Effector CD4-positive, alpha-beta T cell (primary cell): ENCODE measurements around the gene TGFBR1.

Experiments
- DNase-seq: peaks from one replicate; pipeline ENCODE4 v3.0.0-alpha.2; 2020

TGFBR1 gene

GRCh38 chr9:99138424-99139284, 33.7 kb downstream of the TGFBR1 start:
- DNase-seq = no peak

GRCh38 chr9:99139868-99140267, 35.0 kb downstream of the TGFBR1 start:
- DNase-seq = no peak

GRCh38 chr9:99140685-99141314, 35.9 kb downstream of the TGFBR1 start:
- peak; percentile 39 for DNase-seq

GRCh38 chr9:99141849-99142248, 36.9 kb downstream of the TGFBR1 start:
- no peak for DNase-seq

GRCh38 chr9:99142275-99142674, 37.4 kb downstream of the TGFBR1 start:
- DNase-seq = no peak

DNA sequence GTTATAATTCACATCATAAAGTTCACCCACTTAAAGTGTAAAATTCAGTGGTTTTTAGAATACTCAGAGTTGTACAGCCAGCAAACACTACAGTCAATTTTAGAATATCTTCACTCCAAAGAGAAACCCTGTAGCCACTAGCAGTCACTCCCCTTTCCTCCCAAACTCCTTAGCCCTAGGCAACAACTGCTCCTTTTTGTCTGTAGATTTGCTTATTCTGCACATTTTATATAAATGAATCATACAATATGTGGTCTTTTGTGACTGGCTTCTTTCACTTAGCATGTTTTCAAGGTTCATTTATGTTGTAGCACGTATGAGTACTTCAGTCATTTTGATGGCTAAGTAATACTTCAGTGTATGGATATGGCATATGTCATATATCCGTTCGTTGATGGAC, 38.7 kb downstream of the TGFBR1 start:
- DNase-seq = no peak

GRCh38 chr9:99144966-99145365, 40.1 kb downstream of the TGFBR1 start:
- DNase-seq = no peak

DNA sequence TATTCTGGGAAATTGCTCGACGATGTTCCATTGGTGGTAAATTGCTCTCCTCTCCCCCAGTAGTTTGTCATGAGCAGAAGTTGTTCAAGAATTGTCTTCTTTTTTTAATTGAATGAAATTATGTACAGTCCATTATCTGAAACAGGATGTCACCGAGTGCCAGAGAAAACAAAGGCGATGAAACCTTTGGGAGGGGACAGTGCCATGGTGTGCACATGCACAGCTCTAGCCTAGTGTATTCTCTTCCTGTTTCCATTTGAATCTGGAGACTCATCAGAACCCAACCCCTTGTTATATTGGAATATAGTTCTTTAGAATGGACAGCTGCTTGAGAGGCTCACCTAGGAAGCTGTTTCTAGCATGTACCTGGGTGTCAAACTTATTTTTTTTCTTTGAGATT, 41.7 kb downstream of the TGFBR1 start:
- DNase-seq = no peak

GRCh38 chr9:99147177-99147576, 42.3 kb downstream of the TGFBR1 start:
- DNase-seq = no peak

DNA sequence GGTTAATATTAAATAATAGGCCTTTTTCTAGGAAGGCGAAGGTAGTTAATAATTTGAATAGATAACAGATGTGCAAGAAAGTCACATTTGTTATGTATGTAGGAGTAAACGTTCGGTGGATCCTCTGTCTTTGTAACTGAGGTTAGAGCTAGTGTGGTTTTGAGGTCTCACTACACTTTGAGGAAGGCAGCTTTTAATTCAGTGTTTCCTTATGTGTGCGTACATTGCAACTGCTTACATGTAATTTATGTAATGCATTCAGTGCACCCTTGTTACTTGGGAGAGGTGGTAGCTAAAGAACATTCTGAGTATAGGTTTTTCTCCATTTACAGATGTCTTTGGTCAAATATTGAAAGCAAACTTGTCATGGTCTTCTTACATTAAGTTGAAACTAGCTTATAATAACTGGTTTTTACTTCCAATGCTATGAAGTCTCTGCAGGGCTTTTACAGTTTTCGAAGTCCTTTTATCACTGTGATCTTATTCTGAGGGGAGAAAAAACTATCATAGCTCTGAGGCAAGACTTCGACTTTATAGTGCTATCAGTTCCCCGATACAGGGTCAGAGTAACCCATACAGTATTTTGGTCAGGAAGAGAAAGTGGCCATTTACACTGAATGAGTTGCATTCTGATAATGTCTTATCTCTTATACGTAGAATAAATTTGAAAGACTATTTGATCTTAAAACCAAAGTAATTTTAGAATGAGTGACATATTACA, 45.7 kb downstream of the TGFBR1 start:
- DNase-seq = no peak

DNA sequence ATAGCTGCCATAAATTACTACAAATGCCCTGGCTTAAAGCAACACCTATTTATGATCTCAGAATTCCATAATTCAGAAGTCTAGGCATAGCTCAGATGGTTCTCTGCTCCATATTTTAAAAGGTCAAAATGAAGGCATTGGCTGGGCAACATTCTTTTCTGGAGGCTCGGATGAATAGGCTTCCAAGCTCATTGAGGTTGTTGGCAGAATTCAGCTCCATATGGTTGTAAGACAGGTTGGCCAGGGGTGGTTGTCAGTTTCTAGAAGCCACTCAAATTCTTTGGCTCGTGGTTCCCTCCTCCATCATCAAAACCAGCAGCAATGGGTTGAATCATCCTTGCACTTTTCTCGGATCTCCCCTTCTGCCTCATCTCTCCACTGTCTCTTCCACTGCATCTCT, 49.4 kb downstream of the TGFBR1 start:
- DNase-seq = no peak

GRCh38 chr9:99155736-99156135, 50.8 kb downstream of the TGFBR1 start:
- DNase-seq = no peak

DNA sequence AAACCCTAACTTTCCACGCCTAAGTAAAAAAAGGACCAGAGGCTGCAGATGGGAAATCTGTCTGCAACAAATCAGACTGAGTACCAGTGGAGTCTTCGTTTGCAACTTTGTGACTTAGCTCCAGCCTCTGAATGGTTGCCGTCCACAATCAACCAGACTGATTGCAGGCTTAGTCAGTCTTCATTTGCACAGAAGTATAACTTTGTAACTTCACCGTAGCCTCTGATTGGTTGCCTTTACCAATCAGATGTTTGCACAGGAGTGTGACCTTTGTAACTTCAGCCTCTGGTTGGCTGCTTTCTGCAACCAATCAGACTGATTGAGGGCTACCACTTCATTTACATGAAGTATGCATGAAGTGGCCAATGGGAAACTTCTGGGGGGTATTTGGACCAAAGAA, 53.7 kb downstream of the TGFBR1 start:
- DNase-seq = no peak

DNA sequence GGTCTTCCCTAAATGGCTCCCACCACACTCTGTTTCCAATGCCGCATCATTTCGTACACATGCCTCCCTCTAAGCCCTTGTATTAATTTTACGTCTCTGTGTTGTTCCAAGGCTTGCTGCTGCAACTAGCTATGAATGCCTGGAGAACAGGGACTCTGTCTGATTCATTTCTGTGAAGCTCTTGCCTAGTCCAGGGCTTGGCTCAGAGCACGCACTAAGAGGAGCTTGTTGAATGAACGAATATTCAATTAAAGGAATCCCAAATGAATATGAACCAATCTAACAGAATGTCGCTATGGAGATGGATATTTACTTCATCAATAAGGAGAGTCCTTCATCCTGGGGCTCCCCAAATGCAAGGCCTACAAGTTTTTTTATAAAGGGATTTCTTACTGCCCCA, 55.3 kb downstream of the TGFBR1 start:
- no peak for DNase-seq

DNA sequence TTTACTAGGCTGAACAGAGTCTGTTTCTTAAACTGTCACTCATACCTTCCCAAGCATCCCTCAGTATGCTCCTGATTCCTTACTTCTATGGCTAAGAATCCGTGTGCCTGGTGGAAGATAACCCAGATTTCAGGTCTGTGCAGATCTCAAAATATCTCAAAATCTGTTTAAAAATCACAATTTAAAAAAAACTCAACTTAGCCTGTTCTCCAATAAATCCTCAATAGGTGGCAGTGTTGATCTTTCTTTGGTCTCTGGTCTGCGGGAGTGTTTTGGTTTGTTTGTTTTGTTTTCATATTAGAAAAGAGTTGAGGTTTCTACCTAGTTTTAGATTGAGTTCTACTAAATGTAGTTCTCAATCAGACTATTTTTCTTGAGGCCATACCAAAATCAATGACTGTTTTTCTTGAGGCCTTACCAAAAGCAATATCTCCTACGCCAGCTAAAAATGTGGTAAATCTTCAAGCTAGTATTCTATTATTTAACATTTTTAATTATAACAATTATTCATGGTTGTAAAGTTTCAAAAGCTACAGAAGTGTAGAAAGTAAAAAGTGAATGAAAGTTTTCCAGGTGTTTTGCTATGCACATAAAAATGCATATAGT, 57.9 kb downstream of the TGFBR1 start:
- DNase-seq = no peak

DNA sequence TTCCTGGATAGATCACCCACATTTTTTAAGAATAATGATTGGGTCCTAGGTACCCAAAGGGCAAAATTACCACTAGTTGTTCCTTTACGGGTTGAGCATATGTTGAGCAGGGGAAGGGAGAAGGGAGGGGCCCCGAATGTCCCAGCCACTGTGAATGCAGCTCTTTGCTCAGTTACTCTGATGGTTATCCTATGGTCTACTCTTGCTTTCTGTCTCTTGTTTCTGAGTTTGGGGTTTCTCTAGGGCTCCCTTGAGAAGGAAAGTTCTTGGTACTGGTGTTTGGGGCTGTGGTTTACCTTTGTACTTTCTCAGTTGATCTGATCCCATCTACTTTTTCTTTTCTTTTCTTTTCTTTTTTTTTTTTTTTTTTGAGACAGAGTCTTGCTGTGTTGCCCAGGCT, 61.2 kb downstream of the TGFBR1 start:
- no peak for DNase-seq

GRCh38 chr9:99167119-99167518, 62.2 kb downstream of the TGFBR1 start:
- no peak for DNase-seq

DNA sequence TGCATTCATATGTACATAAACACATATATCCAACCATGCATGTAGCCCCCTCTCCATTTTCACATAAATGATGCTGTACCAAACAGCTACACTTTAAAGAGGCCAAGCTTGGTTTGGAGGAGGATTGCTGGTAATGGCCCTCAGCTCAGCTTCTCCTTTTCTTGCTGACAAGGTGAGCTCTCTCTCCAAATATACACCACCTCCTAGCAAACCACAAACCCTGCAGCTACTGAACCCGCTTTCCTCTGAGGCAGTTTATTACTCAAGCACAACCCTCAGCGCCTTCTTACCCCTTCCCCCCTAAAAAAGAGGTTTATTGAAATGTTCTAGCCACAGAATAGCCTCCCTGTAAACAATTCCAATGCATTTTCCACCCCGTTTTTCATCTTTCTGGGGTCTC, 62.8 kb downstream of the TGFBR1 start:
- DNase-seq = no peak

- no peak for DNase-seq
Observed at GRCh38 chr9:99169086-99169485, 64.2 kb downstream of the TGFBR1 start.

GRCh38 chr9:99169982-99170761, 65.3 kb downstream of the TGFBR1 start:
- DNase-seq = no peak

DNA sequence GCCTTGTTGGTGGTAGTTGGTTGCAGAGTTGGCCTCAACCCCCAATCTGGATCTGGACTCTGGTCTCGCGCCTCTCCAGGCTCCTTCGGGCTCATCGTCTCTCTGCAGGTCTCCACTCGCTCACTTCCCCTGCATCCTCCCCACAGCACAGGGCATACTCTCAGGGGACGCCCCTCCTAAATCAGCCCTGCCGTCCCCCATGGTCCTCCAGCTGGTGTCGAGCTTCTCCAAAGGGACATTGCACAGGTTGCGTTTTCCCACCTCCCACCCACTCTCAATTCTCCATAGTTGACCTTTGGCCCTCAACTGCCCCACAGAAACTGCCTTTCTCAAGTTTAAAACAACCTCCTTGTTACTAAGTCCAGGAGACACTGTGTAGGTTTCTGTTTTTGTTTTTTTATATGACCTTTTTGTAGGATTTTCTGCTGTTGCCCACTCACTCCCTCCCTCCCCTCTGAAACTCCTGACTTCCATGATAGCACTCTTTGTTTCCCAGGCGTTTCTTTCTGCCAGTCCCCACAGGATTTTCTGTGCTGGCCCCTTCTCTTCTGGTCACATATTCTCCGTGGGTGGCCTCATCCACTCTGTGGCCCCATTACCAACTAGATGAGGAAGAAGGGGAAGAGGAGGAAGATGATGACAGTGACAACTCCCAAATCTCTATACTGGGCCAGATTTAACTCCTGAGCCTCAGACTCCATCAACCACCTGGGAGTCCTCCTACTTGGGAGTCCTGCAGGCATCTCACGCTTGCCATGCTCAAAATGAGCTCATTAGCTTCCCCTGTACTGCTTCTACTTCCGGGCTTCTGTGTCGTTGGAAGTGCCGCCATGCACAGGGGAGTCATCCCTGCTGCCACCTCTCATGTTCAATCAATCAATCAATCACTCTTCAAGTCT, 66.6 kb downstream of the TGFBR1 start:
- no peak for DNase-seq
